Stimulated activated CD8-positive, alpha-beta memory T cell treated with anti-CD3 and anti-CD28 coated beads, Interleukin-7, amount 100 ng/mL, for 48 hours (primary cell): Measurements from ENCODE around the gene UROD.

ENCODE experiments used
- DNase-seq, 2 donors: peaks; one replicate each; pipeline ENCODE4 v3.0.0-alpha.2; 2020; ENCODE audit warnings: low read depth in 1 of 2; ENCODE audit errors: extremely low read depth in 1 of 2

UROD gene

DNA sequence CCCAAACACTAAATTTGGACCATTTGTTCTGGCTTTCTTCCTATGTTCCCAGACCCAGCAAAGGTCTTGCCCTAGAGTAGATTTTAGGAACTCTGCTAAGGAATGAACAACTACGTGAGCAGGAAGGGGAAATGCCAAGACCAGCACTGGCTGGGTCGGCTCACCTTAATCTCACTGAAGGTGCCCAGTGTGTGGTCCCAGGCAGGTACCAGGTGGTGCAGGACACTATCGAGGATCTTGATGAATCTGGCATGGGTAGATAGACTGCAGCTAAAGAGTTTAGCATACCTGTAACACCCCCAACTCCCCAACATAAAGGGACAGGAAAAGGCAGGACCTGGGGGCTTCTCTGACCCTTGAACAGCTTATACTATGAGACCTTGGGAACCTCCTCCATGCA lies 4.0 kb upstream of the UROD start:
- no peak for DNase-seq

DNA sequence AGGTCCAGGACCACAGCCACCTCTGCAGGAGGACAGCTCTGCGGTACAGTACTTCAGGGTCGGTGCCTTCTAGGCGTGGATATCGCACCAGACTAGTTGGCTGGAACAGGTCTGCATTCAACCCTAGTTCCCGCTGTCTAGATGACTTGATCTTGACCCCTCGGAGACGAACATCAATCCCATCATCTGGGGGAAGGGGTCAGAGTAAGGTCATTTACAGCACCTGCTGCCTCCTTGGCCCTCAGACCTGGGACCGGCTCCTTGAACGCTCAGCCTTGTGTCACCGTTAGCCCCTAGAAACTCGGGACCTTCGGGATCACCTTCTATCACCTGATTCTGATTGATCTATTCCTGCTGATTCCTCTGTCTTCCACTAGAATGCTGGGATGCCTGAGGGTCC lies 3.5 kb upstream of the UROD start:
- DNase-seq: no peak

DNA sequence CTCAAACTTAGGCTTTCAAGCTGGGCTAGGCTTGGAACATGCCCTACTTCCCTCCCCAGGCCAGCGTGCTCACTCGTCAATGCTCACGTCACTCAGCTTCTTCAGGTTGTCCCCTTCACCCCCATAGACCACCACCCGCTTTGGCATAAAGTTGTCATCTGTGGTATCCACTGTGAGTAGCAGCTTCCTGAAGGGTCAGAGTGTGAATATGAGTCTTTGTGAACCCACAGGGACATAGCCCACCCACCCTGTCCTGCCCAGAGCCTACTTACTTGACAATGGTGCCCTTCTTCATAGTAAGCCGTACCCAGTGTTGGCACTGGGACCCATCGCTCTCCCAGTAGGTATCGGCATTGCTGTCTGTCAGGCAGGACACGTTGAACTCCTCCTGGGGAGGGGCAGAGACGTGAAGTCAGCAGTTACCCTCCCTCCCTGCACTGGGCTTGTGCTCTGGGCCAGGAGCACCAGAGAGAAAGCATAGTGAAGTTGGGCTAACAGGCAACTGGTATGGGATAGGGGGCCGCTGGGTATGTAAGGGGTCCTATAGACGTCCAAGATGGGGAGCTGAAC lies 2.7 kb upstream of the UROD start:
- DNase-seq: no peak

DNA sequence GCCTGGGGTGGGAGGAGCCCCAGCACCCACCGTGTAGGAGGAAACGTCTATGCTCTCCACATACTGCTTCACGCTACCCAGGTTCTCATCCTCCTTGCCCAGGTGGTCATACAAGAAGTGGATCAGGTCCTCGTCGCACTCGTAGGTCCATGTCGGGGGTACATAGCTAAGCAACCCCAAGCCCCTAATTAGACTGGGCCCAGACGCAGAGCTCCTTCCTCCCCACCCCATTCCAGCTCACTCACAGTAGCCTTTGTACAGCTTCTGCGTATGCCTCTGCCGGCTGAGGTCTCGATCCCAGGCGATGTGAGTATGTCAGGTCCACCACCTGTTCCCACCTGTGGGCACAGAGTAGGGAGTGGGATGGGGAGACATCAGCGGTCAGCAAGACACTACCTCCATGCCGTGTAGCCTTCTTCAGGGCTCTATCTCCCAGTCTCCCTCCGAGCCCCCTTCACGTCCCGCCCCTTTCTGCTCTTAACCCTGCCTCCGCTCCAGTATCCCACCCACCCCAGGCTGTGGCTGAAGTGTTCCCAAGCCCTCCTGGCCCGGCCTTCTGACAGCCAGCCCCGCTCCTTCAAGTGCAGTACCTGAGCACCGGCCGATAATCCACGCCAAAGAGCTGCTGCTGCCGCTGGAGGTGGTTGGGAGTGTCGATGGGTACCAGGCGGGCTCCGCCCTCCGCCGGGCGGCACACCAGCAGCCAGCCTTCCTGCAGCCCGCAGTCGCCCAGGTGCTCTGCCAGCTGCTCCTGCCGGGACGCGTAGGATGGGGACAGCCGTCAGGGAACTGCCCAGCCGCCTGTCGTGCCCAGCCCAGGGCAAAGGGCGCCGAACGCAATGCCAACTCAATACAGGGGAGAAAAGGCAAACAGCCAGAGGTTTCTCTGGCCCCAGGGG lies 1.8 kb upstream of the UROD start:
- DNase-seq: no peak

DNA sequence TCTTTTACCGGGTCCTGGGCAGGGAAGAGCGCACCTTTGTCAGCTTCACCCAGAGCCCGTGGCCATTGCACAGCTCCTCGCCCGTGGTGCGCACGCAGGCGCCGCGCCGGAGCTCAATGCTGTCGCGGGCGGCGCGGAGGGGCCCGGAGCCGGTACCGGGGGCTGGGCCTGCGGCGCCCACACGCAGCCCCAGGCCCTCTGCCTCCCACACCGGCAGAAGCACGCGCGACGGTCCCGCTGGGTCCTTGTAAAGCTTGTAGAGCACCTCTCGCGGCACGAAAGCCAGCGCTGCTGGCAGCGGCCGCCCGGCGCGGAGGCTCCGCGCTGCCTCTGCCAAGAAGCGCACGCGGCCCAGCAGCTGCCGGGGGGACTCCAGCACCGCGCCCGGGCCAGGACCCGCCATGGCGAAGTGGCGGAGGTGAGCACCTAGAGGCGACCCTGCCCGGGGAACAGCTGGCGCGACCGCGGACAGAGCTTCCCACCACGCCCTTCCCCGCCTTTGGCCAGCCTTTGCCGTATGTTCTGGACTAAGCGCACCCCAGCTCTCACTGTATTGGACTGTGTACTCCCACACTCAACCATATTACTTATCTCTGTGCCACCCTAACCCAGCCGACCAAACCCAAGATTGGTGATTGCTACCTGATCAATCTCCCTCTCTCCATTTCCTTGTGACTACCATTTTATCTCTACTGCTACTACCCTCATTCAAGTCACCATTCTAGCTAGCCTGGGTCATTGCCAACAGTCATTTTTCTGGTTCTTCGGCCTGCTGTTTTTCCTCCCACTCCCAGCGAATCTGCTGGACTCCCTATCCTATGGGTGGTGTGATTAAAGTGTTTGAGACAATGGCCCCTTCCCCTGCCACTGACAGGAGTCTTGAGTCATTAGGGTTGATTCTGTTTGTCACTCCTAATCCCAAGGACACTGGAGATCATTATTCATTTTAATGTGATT lies 921 bp upstream of the UROD start, which contains the start of gene HECTD3:
HECTD3 (minus strand) TSS at position 470 of the 957 bp plus-strand sequence; CDS start at position 403, 67 bp downstream.
- DNase-seq: peak; percentile 46 to 66

DNA sequence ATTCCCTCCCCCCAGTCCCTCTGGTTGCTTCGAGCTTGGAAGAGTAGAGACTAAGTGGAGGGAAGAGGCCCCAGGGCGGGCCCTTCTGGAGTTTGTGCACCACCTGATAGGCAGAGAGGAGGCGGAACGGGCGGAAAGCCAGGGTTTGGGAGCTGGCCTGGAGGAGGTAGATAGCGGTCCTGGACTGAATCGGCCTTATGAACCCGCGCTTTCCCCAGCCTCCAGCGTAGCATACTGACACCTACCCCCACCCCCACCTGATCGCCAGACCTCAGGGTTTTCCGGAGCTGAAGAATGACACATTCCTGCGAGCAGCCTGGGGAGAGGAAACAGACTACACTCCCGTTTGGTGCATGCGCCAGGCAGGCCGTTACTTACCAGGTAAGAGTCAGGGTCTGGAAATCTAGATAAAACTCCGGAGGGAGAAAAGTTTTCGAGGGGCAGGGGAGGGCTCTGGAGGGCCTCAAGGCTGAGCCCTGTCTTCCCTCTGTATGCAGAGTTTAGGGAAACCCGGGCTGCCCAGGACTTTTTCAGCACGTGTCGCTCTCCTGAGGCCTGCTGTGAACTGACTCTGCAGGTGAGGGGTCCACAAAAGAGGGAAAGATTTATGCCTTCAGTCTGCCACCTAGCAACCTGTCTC lies 705 bp downstream of the UROD start:
- peak in 1 of 2 donors; percentile 25 for DNase-seq

DNA sequence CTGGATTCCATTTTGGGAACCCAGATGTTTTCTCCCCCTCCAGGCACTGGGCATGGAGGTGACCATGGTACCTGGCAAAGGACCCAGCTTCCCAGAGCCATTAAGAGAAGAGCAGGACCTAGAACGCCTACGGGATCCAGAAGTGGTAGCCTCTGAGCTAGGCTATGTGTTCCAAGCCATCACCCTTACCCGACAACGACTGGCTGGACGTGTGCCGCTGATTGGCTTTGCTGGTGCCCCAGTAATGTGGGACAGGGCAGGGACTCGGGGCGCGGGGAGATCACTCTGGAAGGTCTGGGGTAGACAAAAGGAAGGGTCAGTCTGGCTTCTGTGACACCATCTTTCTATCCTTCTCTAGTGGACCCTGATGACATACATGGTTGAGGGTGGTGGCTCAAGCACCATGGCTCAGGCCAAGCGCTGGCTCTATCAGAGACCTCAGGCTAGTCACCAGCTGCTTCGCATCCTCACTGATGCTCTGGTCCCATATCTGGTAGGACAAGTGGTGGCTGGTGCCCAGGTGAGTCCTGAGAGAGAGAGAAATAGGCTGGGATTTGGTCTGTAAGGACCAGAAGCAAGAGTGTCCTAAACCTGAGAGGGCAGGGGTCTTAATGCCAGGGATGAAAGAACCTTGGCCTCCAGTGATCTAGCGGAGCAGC lies 1.6 kb downstream of the UROD start:
- DNase-seq: no peak

DNA sequence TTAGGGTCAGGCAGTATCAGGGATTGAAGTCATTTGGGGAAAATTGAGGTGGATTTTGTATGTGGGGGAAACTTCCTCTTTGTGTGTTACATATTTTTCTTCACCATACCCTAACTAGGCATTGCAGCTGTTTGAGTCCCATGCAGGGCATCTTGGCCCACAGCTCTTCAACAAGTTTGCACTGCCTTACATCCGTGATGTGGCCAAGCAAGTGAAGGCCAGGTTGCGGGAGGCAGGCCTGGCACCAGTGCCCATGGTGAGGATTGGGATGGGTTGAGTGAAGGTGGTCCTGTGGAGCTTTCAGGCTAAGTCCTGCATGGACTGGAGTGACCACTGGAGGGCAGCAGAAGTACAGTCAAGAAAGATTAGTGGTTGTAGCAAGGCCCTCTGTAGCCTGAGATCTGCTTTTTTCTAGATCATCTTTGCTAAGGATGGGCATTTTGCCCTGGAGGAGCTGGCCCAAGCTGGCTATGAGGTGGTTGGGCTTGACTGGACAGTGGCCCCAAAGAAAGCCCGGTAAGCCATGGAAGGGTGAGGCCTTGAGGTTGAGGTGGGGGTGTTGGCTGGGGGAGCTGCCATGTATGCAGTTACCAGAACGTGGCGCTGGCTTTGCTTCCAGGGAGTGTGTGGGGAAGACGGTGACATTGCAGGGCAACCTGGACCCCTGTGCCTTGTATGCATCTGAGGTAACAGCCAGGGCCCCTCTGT lies 2.4 kb downstream of the UROD start:
- DNase-seq: peak; percentile 37 to 60

DNA sequence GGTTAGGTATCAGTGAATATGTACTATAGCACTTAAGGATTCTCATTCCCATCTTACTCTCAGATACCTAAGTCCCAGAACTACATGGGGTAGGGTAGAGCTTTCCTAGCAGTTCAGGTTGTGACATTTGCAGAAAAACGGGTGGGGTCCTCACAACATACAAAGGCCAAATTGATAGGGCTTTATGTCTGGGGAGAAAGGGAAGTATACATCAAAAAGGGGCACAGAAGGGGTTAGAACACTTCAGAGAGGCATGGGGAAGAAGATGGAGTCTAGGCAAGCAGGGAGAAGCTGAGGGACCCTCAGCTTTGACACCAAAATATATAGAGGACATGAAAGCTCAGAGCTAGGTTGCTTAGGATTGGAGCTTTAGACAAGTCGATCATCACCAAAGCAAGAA lies 3.6 kb downstream of the UROD start:
- DNase-seq: no peak

DNA sequence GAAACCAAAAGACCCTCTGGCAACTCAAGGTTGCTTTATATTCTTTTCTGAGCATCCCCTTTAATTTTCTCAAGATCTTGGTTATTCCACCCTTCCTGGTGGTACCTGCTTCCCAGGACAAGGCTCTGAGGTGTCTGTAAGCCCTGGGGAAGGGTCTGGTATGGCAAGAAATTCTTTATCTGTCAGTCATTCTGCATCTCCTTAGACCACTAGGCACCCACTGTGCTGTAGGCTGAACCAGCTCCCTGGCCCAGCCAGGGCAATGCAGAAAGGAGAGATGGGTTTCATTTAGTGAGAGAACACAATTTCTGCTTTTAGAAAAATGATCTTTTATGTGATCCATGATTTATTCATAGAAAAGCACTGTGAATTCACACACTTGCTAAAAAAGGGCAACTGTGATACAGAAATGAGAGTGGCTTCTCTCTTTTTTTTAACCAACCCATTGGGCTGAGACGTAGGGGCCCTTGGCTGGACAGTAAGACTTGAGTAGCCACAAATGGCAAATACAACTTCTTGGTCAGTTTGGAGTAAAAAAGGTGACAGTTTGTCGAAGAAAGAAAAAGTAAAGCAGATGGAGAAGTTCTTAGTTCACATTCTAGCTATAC lies 4.1 kb downstream of the UROD start:
- DNase-seq: no peak

DNA sequence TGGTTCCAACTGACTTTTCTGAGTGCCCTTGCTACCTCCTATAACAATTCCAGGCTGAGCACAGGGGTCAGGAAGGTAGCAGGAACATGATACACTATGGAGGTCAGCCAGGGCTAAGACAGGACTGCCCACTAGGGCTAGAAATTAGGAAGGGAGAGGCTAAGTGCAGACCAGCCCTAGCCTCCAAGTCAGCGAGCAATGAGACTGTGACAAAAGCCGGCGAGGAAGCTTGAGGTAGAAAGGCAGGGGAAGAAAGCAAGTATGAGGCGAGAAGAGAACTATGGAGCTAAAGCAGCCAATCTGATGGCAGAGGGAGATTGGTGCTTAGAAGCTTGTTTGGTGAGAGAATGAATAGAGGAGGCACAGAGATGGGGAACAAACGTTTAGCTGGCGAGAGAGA lies 4.7 kb downstream of the UROD start:
- DNase-seq: no peak

DNA sequence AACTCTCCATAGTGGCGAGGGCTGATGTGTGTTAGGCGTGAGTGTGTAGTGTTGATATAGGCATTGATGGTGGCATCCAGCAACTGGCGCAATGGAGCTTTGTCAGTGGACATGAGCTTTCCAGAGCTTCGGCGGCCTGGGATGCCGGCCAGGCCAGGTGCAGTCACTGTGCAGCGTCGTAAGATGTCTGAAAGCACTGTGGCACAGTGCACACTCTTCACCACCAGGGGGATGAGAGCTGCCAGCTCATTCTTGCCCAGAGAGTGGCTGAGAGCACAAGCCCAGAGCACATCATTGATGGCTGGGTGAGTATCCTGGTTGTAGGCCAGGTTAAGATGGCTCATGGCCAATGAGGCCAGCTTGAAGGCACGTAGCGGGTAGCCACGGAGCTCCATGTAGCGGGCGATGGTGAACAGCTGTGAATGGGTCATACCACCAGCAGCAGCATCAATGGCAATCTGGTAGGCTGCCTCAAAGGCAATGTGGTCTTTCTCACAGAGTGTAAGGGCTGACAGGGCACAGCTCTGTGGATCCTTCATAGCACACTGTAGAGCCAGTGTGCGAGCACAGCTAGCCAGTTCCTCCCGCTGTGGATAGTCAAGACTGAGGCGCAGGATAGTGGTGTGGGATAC lies 6.7 kb downstream of the UROD start:
- peak in 1 of 2 donors; percentile 31 for DNase-seq

DNA sequence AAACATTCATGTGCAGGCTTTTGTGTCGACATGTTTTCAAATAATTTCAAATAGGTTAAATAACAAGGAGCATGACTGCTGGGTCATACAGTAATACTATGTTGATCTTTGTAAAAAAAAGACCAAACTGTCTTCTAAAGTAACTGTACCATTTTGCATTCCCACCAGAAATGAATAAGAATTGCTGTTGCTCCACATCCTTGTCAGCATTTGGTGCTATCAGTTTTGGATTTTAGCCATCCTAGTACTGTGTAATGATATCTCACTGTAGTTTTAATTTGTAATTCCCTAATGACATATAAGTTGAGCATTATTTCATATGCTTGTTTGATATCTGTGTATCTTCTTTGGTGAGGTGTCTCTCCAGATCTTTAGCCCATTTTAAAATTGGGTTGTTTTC lies 11.6 kb downstream of the UROD start:
- DNase-seq: no peak

DNA sequence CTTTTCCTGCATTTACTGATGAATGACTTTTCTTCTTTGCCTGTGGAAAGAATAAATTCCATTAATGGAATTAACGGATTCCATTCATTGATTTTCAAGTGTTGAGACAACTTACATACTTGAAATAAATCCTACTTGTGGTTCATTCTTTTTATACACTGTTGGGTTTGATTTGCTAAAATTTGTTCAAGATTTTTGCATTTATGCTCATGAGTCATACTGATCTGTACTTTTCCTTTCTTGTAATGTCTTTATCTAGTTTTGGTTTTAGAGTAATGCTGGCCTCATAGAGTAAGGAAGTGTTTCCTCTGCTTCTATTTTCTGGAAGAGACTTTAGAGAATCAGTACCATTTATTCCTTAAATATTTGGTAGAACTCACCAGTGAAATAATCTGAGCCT lies 14.4 kb downstream of the UROD start:
- DNase-seq: no peak

DNA sequence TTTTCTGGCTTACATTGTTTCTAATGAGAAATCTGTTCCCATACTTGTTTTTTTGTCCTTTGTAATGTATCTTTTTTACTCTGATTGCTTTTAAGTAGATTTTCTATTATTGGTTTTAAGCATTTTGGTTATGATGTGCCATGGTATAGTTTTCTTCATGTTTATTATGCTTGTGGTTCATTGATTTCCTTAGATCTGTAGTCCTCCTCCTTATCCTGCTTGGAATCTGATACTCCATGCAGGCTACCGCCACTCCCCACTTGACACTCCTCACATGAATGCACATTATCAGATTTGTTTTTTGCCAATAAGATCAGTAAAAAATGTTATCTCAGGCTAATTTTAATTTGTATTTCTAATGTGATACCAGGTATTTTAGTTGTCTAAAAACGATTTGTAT lies 20.8 kb downstream of the UROD start:
- DNase-seq: no peak

DNA sequence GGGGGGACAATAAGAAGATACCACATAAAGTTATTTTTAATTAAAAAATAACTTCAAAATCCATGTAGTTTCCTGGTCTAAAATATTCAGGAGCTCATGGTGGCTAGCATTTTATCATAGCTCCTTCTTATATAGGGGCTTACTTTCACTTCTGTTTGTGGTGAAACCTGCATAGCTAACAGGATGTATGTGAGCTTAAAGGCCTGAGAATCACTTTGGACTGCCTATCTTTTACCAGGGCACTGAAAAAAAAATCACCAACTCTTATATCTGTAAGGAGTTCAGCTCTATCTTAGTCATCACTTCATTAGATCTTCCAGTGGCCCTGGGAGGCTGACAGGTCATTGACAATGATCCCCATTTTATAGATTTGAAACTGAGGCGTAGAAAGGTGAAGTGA lies 21.3 kb downstream of the UROD start:
- no peak for DNase-seq

DNA sequence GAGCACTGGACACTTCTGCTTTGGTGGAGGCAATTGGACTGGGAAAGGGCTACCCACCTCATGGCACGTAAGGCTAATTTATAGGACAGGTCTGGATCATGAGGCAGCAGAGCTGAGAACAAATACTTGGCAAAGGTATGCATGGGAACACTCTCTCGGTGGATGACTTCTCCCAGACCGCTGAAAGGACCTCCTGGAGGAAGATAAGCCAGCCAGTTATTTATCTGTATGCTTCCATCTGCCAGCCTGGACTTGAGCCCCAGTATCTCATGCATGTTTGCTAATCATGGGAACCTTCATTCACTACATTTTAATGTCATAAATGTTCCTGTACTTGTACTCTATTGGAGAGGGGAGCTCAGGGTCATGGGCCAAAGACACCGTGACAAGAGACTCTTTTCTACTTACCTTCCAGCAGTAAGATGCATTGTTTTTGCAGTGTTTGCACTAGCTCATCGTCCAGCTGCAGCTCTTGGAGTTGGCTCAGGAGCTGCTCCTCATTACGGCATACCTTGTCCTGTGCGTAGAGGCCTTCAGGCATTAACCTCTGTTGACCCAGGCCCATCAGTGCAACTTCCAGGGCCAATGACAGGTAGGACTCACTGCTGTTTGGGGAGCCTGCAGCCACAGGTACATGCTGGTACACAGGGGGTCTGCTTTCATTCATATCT lies 23.7 kb downstream of the UROD start:
- no peak for DNase-seq

DNA sequence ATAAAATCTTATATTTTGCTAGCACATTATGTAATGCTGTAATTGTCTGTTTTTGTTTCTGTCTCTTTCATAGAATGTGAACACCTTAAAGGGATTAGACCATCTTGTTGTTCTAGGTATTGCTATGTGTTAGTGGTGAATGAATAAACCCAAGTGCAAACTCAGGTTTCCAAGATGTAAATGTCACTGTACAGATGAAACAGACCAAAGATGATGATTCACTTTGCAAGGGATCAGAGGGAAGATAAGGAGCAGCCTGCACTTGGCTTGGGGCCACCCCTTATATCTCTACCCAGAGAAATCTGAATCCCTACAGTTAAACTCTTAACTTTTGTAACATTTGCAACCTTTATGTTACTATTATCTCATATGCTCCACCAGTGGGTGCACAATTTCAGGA lies 25.4 kb downstream of the UROD start:
- DNase-seq: no peak
